ENCODE measurements around the gene MAML3. TPM values are rescaled to one million over a fixed set of nuclear protein-coding genes. Genes with fewer than 3 reads are reported as not detected.

The MAML3 gene
- total RNA-seq, 2 donors from 2014 or later: 2.6 to 5.8 TPM

- no peak overlapping the region for H3K4me3 ChIP-seq
Measured at GRCh38 chr4:140125374-140125773, 28.6 kb downstream of the MAML3 start.

GRCh38 chr4:140123666-140124377 is 30.2 kb downstream of the MAML3 start:
- H3K27ac ChIP-seq: no peak overlapping the region
- no peaks in the 10 kb centered on the region for H3K27me3 ChIP-seq
- H3K4me3 ChIP-seq: no peak overlapping the region
- no peak for TF ChIP-seq CTCF (IDR thresholded peaks at IDR 0.05)
- H3K4me1 ChIP-seq: no peaks in the 10 kb centered on the region
- no peaks in the 10 kb centered on the region for H3K36me3 ChIP-seq
- no peaks in the 10 kb centered on the region for H3K9me3 ChIP-seq
- no peak for DNase-seq (ENCODE audit: low spot score)

More at GRCh38 chr4:140125374-140125773, 28.6 kb downstream of the MAML3 start:
- Histone ChIP-seq H3K4me1 (no peaks in the 10 kb centered on the region), H3K9me3 (no peaks in the 10 kb centered on the region), H3K36me3 (no peaks in the 10 kb centered on the region), H3K27me3 (no peaks in the 10 kb centered on the region), H3K27ac (no peak overlapping the region)
- no peak for TF ChIP-seq CTCF (IDR thresholded peaks at IDR 0.05)
- no peak for DNase-seq (ENCODE audit: low spot score)

DNA sequence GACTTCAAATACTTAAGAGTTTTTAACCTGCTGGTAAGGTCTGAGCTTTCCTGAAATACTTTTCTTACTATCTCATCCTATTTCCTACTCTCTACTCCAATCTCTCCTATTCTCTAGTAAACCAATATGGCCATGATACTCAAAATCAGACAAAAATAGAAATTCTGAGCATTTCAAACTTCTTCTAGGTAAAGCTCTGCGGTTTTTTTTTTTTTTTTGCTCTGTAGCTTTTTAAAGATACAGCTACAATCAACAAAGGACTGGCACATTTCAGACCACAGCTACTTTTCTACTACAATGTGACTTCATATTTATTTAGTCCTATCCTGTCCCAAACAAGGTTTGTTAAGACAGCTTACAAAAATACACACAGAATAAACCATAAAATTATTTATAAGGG is 31.1 kb downstream of the MAML3 start:
- no peaks in the 10 kb centered on the region for H3K4me1 ChIP-seq
- no peaks in the 10 kb centered on the region for H3K9me3 ChIP-seq
- H3K27me3 ChIP-seq: no peaks in the 10 kb centered on the region

DNA sequence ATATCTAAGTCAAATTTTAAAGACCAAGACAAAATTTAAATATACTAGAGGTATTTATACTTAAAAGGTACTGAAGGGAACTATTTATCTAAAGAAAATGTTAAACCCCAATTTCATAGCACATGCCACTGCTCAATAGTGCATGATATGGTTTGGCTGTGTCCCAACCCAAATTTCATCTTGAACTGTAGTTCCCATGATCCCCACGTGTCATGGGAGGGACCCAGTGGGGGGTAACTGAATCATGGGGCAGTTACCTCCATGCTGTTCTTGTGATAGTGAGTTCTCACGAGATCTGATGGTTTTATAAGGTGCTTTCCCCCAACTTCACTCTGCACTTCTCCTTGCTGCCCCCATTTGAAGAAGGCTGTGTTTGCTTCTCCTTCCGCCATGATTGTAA is 32.3 kb downstream of the MAML3 start:
- no peaks in the 10 kb centered on the region for H3K4me1 ChIP-seq
- H3K4me3 ChIP-seq: no peak overlapping the region
- no peak overlapping the region for H3K27ac ChIP-seq
- no peak for TF ChIP-seq CTCF (IDR thresholded peaks at IDR 0.05)
- H3K9me3 ChIP-seq: no peaks in the 10 kb centered on the region
- H3K27me3 ChIP-seq: no peaks in the 10 kb centered on the region
- H3K36me3 ChIP-seq: no peaks in the 10 kb centered on the region
- no peak for DNase-seq (ENCODE audit: low spot score)

More for the DNA sequence above, 31.1 kb downstream of the MAML3 start:
- TF ChIP-seq CTCF (IDR thresholded peaks at IDR 0.05): no peak
- H3K36me3 ChIP-seq: no peaks in the 10 kb centered on the region
- DNase-seq (ENCODE audit: low spot score): no peak
- no peak overlapping the region for H3K4me3 ChIP-seq
- H3K27ac ChIP-seq: no peak overlapping the region

- no peaks in the 10 kb centered on the region for H3K36me3 ChIP-seq
- no peak for TF ChIP-seq CTCF (IDR thresholded peaks at IDR 0.05)
- no peak overlapping the region for H3K27ac ChIP-seq
- H3K9me3 ChIP-seq: no peaks in the 10 kb centered on the region
- H3K4me3 ChIP-seq: no peak overlapping the region
- DNase-seq (ENCODE audit: low spot score): no peak
- no peaks in the 10 kb centered on the region for H3K27me3 ChIP-seq
- no peaks in the 10 kb centered on the region for H3K4me1 ChIP-seq
Measured at GRCh38 chr4:140118931-140119640, 34.9 kb downstream of the MAML3 start.
